GM10248 (cell line): ENCODE measurements around the gene ARMC2.

Source experiments
- CTCF ChIA-PET: fragments of 300-600 bp; sonication (Branson Sonifier 250); formaldehyde crosslinking; extraction: SDS; loops from one replicate; lab custom pipeline; 2021; ENCODE audit warnings: antibody characterized with exemption; lab: Yijun Ruan, JAX
- POLR2A ChIA-PET: fragments of 350-650 bp; sonication (Branson Sonifier 250); formaldehyde crosslinking; extraction: SDS; loops from one replicate; lab custom pipeline; 2020; ENCODE audit warnings: antibody characterized with exemption; lab: Yijun Ruan, JAX
- DNase-seq: peaks from one replicate; pipeline ENCODE4 v3.0.0; 2012; ENCODE audit errors: extremely low spot score
- CTCF ChIP-seq: IDR thresholded peaks from 2 replicates; pipeline ENCODE4 v1.5.1; 2012; ENCODE audit warnings: mild to moderate bottlenecking, low read depth; ENCODE audit errors: extremely low read depth, missing control alignments, control extremely low read depth

ARMC2 gene

GRCh38 chr6:109000289-109000688 is 152.1 kb downstream of the ARMC2 start:
- no peak for TF ChIP-seq CTCF
- ChIA-PET CTCF (no interaction called here), POLR2A (no interaction called here)
- DNase-seq: no peak

- no peak for TF ChIP-seq CTCF
- ChIA-PET CTCF (interaction anchor here (0.8 kb wide), 1 partner anchor 27 kb away, joined by 3 read pairs; no protein-coding TSS in a partner anchor), POLR2A (no interaction called here)
- DNase-seq: no peak
Measured at GRCh38 chr6:109001291-109001894, 153.2 kb downstream of the ARMC2 start.

GRCh38 chr6:109002051-109002697 is 154.0 kb downstream of the ARMC2 start:
- POLR2A ChIA-PET: no interaction called here
- CTCF ChIA-PET: interaction anchor here (0.8 kb wide), 1 partner anchor 28 kb away, joined by 3 read pairs; no protein-coding TSS in a partner anchor
- DNase-seq: no peak
- TF ChIP-seq CTCF: no peak

GRCh38 chr6:109002882-109003281 is 154.7 kb downstream of the ARMC2 start:
- ChIA-PET POLR2A (no interaction called here), CTCF (no interaction called here)
- DNase-seq: no peak

GRCh38 chr6:109006818-109007217 is 158.6 kb downstream of the ARMC2 start:
- DNase-seq: no peak
- no peak for TF ChIP-seq CTCF
- ChIA-PET POLR2A (no interaction called here), CTCF (no interaction called here)

More at GRCh38 chr6:109002882-109003281, 154.7 kb downstream of the ARMC2 start:
- no peak for TF ChIP-seq CTCF

- no peak for TF ChIP-seq CTCF
- DNase-seq: no peak
- ChIA-PET CTCF (no interaction called here), POLR2A (no interaction called here)
Measured at GRCh38 chr6:109007521-109007920, 159.3 kb downstream of the ARMC2 start.
